Measurements from ENCODE around the gene NCOA6. TPM values are rescaled to one million over a fixed set of nuclear protein-coding genes. Genes with fewer than 3 reads are reported as not detected.
"Not testable (repeated sequence)": the region's sequence is repeated elsewhere in the genome, so short reads cannot be mapped to it uniquely, and the experiment has no call there.

The NCOA6 gene
- total and polyA plus RNA-seq, 5 donors from 2014 or later: 1.7 to 31.5 (median 3.9) TPM

DNA sequence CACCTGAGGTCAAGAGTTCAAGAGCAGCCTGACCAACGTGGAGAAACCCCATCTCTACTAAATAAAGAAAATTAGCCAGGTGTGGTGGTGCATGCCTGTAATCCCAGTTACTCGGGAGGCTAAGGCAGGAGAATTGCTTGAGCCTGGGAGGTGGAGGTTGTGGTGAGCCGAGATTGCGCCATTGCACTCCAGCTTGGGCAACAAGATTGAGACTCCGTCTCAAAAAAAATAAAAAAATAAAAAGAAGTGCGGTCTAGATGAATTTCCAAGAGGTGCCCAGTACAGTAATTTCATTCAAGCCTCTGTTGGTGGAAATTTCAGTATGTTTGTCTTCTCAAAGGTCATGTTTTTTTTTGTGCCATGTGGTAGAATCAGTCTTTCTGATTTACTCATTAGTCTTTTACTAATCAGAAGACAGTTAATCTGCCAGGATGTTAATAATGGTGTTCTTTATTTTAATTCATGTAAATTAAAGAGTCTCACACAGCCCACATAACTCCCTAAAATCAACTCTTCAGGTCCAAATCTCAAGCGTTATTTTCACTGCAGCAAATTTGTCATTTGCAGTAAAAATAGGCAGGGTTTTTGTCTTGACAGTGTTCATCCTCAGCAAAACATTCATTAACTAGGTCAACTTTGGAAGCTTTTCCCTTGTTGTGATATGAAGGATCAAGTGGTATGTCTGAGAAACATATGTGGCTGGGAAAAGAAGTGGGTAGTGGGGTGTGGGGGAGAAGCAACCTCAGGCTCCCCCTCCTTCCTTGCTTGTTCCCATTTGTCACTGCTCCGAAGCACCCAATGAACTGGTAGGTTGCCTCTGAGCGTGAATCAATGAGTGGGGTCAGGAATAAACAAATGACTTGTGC, 108.0 kb downstream of the NCOA6 start:
- H3K36me3 Mint-ChIP-seq: peaks cover 12% of the 10 kb centered on the region
- H3K4me1 Mint-ChIP-seq: peaks cover 0 to 19% (median 6%) of the 10 kb centered on the region in 4 donors
- Histone ChIP-seq H3K9me3 (ENCODE audit: control insufficient read depth in 2 of 2, low read length in 2 of 2) (no peaks in the 10 kb centered on the region), H3K4me1 (ENCODE audit: control insufficient read depth, insufficient read depth, low read length, poor library complexity, severe bottlenecking) (no peaks in the 10 kb centered on the region), H3K27me3 (ENCODE audit: control insufficient read depth, insufficient read depth, low read length) (no peaks in the 10 kb centered on the region), H3K36me3 (ENCODE audit: control insufficient read depth, insufficient read depth, low read length) (peaks cover 13% of the 10 kb centered on the region), H3K27ac (ENCODE audit: insufficient read depth, low read length, poor library complexity, severe bottlenecking) (no peak overlapping the region), H3K4me3 (ENCODE audit: low read depth, low read length) (no peak overlapping the region)
- H3K4me3 Mint-ChIP-seq: no peak overlapping the region
- H3K27me3 Mint-ChIP-seq: no peaks in the 10 kb centered on the region
- H3K27ac Mint-ChIP-seq: peak overlapping the region in 2 of 3 donors; percentile 65 to 73
- ATAC-seq (ENCODE audit: low read depth in 2 of 2): no peak
- no peaks in the 10 kb centered on the region for H3K9me3 Mint-ChIP-seq
- DNase-seq: no peak

DNA sequence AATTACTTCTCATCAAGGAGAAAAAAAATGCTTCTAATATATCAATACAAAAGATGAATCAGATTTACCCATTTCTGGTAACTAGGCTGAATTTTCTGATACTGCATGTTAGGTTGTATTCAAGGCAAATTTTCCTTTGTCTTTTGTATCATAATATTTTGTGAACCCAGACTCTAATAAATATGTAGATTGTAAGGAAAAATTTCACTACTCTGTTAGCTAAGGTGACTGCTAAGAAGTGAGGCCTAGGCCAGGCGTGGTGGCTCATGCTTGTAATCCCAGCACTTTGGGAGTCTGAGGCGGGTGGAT, 108.6 kb downstream of the NCOA6 start:
- no peak for DNase-seq
- H3K9me3 ChIP-seq (ENCODE audit: control insufficient read depth in 2 of 2, low read length in 2 of 2): no peaks in the 10 kb centered on the region
- Mint-ChIP-seq H3K4me1 (peaks cover 0 to 19% (median 6%) of the 10 kb centered on the region in 4 donors), H3K27ac (peak overlapping the region in 1 of 3 donors; percentile 65), H3K9me3 (no peaks in the 10 kb centered on the region), H3K36me3 (peaks cover 12% of the 10 kb centered on the region), H3K27me3 (no peaks in the 10 kb centered on the region), H3K4me3 (no peak overlapping the region)
- no peak for ATAC-seq (ENCODE audit: low read depth in 2 of 2)
- H3K27me3 ChIP-seq (ENCODE audit: control insufficient read depth, insufficient read depth, low read length): no peaks in the 10 kb centered on the region
- peaks cover 13% of the 10 kb centered on the region for H3K36me3 ChIP-seq (ENCODE audit: control insufficient read depth, insufficient read depth, low read length)
- no peak overlapping the region for H3K4me3 ChIP-seq (ENCODE audit: low read depth, low read length)
- no peak overlapping the region for H3K27ac ChIP-seq (ENCODE audit: insufficient read depth, low read length, poor library complexity, severe bottlenecking)
- no peaks in the 10 kb centered on the region for H3K4me1 ChIP-seq (ENCODE audit: control insufficient read depth, insufficient read depth, low read length, poor library complexity, severe bottlenecking)

DNA sequence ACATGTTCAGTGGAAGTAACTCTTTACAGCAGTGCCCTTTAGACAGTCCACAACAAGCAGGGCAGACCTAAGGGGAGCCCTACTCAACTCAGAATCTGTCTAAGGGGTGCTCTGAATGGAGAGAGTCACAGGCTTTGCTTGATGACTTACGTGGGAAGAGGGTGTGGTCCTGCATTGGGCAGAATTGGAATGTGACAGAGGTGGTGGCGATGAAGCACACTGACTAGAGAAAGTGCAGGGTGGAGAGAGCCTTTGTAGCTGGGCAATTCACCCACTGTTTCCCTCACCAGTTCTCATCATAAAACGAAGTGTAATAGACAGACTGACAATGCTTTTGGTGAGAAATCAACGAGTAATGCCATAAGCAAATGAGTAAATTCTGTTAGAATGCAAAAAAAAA, 110.1 kb downstream of the NCOA6 start:
- H3K27ac Mint-ChIP-seq: no peak overlapping the region
- no peak for ATAC-seq (ENCODE audit: low read depth in 2 of 2)

DNA sequence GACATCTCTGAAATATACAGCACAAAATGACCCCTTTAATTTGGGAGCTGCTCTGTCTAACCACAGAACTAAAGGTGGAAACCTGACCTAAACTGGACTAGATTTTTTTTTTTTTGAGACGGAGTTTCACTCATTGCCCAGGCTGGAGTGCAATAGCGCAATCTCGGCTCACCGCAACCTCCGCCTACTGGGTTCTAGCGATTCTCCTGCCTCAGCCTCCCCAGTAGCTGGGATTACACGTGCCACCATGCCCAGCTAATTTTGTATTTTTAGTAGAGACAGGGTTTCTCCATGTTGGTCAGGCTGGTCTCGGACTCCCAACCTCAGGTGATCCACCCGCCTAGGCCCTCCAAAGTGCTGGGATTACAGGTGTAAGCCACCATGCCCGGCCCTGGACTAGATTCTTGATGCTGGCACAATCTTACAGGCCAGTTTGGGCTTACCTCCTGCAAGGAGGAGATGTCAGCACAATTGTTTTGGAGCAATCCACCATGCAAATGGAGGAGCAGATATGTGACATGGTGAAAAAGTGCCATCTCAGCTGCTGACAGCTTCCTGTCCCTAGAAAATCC, 111.4 kb downstream of the NCOA6 start:
- H3K9me3 Mint-ChIP-seq; H3K9me3 ChIP-seq (ENCODE audit: control insufficient read depth in 2 of 2, low read length in 2 of 2); DNase-seq; H3K27ac ChIP-seq (ENCODE audit: insufficient read depth, low read length, poor library complexity, severe bottlenecking); H3K4me1 ChIP-seq (ENCODE audit: control insufficient read depth, insufficient read depth, low read length, poor library complexity, severe bottlenecking); H3K4me3 Mint-ChIP-seq; H3K36me3 ChIP-seq (ENCODE audit: control insufficient read depth, insufficient read depth, low read length); H3K4me3 ChIP-seq (ENCODE audit: low read depth, low read length); H3K27ac Mint-ChIP-seq; ATAC-seq (ENCODE audit: low read depth in 2 of 2); H3K27me3 ChIP-seq (ENCODE audit: control insufficient read depth, insufficient read depth, low read length); H3K27me3 Mint-ChIP-seq: not testable (repeated sequence)
- Mint-ChIP-seq H3K4me1 (peaks cover 4 to 16% (median 11%) of the 10 kb centered on the region in 4 donors), H3K36me3 (peaks cover 12% of the 10 kb centered on the region)

More for the DNA sequence above, 110.1 kb downstream of the NCOA6 start:
- Mint-ChIP-seq H3K4me1 (peaks cover 4 to 25% (median 6%) of the 10 kb centered on the region in 4 donors), H3K4me3 (no peak overlapping the region), H3K27me3 (no peaks in the 10 kb centered on the region), H3K36me3 (peaks cover 12% of the 10 kb centered on the region), H3K9me3 (peaks cover 0 to under 1% (median 0%) of the 10 kb centered on the region in 7 donors)
- peaks cover 1% of the 10 kb centered on the region for H3K4me1 ChIP-seq (ENCODE audit: control insufficient read depth, insufficient read depth, low read length, poor library complexity, severe bottlenecking)
- H3K36me3 ChIP-seq (ENCODE audit: control insufficient read depth, insufficient read depth, low read length): peaks cover 5% of the 10 kb centered on the region
- DNase-seq: no peak
- no peaks in the 10 kb centered on the region for H3K27me3 ChIP-seq (ENCODE audit: control insufficient read depth, insufficient read depth, low read length)
- H3K9me3 ChIP-seq (ENCODE audit: control insufficient read depth in 2 of 2, low read length in 2 of 2): no peaks in the 10 kb centered on the region
- no peak overlapping the region for H3K27ac ChIP-seq (ENCODE audit: insufficient read depth, low read length, poor library complexity, severe bottlenecking)
- H3K4me3 ChIP-seq (ENCODE audit: low read depth, low read length): no peak overlapping the region

DNA sequence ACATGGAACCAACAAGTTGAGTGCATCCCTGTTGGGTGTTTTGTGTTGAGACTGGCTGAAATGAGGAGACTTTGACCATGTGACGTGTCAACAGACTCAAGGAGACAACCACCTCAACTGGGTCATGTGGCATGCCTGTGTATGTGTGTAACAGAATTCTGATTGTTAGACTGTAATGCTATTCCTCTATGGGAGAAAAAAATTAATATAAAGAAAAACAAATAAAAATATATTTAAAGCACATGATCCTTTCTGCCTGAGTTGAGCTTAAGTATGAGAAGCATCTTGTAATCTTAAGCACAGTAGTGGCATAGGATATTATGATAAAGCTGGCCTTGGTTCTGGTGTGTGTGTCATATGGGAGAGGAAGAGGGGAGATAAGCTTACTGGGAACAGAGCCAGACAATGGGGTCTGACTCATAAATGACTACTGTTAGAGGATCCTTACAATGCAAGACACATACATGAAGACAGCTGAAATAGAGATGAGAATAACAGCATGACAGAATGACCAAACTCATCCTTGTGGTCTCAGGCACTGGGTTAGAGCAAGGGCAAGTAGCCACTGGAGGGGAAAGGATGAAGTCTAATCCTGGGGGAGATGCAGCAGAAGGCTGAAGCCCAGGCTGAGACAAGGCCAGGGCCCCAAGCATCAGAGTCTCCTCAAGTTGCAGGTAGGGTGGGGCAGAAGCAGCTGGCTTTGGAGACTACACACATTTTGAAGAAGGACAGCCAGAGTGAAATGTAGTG, 112.1 kb downstream of the NCOA6 start:
- Histone ChIP-seq H3K27ac (ENCODE audit: insufficient read depth, low read length, poor library complexity, severe bottlenecking) (no peak overlapping the region), H3K36me3 (ENCODE audit: control insufficient read depth, insufficient read depth, low read length) (peaks cover 3% of the 10 kb centered on the region), H3K27me3 (ENCODE audit: control insufficient read depth, insufficient read depth, low read length) (no peaks in the 10 kb centered on the region), H3K4me3 (ENCODE audit: low read depth, low read length) (no peak overlapping the region), H3K4me1 (ENCODE audit: control insufficient read depth, insufficient read depth, low read length, poor library complexity, severe bottlenecking) (peaks cover 11% of the 10 kb centered on the region), H3K9me3 (ENCODE audit: control insufficient read depth in 2 of 2, low read length in 2 of 2) (no peaks in the 10 kb centered on the region)
- DNase-seq (no peak), ATAC-seq (ENCODE audit: low read depth in 2 of 2) (no peak)
- no peaks in the 10 kb centered on the region for H3K27me3 Mint-ChIP-seq
- H3K36me3 Mint-ChIP-seq: peaks cover 12% of the 10 kb centered on the region
- H3K4me3 Mint-ChIP-seq: no peak overlapping the region
- H3K27ac Mint-ChIP-seq: no peak overlapping the region
- peaks cover 0 to 17% (median 11%) of the 10 kb centered on the region in 4 donors for H3K4me1 Mint-ChIP-seq
- H3K9me3 Mint-ChIP-seq: peaks cover 0 to 2% (median 0%) of the 10 kb centered on the region in 7 donors

DNA sequence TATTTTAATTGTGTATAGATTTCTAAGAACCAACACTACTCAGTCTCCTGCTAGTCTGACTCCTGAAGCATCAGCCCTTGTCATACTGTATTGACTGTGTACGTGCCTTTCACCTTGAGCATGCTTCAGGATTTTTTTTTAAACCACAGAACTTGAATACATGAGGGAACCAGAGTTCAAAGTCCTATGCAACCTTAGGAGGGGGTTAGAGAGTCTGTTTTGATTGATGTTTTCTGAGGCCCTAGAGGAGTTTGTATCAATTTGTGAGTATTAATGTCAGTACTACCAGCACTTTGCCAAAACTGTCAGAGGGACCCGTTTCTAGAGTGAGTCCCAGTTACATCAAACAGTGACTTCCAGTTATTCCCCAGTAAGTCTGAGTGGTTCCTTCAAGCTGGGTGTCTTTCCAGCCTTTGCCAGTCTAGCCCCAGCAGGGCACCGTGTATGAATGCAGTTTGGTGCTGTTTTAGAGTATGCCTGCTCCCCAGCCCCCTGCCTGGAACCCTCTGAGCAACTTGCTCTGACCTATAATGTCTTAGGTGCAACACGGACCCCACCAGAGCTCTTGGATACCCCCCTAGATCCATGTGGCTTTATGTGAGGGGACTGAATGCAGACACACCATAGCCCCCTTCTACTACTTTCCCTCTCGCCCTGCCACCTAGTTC, 112.8 kb downstream of the NCOA6 start:
- no peaks in the 10 kb centered on the region for H3K27me3 ChIP-seq (ENCODE audit: control insufficient read depth, insufficient read depth, low read length)
- Mint-ChIP-seq H3K27ac (no peak overlapping the region), H3K36me3 (peaks cover 12% of the 10 kb centered on the region), H3K4me3 (peak overlapping the region in 2 of 4 donors; percentile 88 to 90), H3K9me3 (peaks cover 0 to 2% (median 0%) of the 10 kb centered on the region in 7 donors), H3K27me3 (no peaks in the 10 kb centered on the region), H3K4me1 (peaks cover 0 to 21% (median 11%) of the 10 kb centered on the region in 4 donors)
- no peak for ATAC-seq (ENCODE audit: low read depth in 2 of 2)
- no peak overlapping the region for H3K4me3 ChIP-seq (ENCODE audit: low read depth, low read length)
- H3K27ac ChIP-seq (ENCODE audit: insufficient read depth, low read length, poor library complexity, severe bottlenecking): no peak overlapping the region
- peaks cover 3% of the 10 kb centered on the region for H3K36me3 ChIP-seq (ENCODE audit: control insufficient read depth, insufficient read depth, low read length)
- no peak for DNase-seq
- H3K9me3 ChIP-seq (ENCODE audit: control insufficient read depth in 2 of 2, low read length in 2 of 2): no peaks in the 10 kb centered on the region
- peaks cover 12% of the 10 kb centered on the region for H3K4me1 ChIP-seq (ENCODE audit: control insufficient read depth, insufficient read depth, low read length, poor library complexity, severe bottlenecking)

DNA sequence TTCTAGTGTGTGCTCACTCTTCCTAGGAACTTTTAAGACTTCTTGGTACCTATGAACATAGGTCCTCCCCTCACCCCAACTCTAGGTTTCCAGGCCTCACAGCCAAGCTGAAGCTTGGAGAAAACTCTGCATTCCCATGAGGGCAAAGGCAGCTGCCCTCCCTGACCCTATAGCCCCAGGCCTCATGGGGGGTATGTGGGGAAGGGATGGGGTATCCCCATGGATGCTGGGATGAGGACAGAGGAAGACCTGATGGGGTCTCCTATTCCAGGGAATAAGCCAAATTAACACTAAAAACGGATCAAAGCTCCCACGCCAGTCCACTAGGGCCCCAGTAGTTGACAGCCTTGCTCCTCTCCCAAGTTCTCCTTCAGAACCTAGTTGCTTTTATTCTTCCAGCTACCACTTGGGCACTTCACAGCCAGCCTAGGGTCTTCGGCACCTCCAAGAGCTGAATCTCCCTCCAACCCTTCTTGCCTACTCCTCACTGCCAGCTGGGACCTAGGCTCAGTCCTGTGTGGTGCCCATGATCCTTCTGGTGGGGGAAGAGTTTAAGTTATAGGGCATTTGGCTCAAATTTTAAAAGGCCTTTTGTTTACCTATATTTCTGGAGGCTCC, 113.5 kb downstream of the NCOA6 start:
- DNase-seq (no peak), ATAC-seq (ENCODE audit: low read depth in 2 of 2) (no peak)
- no peak overlapping the region for H3K4me3 ChIP-seq (ENCODE audit: low read depth, low read length)
- no peak overlapping the region for H3K27ac ChIP-seq (ENCODE audit: insufficient read depth, low read length, poor library complexity, severe bottlenecking)
- peaks cover 0 to 2% (median 0%) of the 10 kb centered on the region in 7 donors for H3K9me3 Mint-ChIP-seq
- H3K4me1 Mint-ChIP-seq: peaks cover 0 to 21% (median 11%) of the 10 kb centered on the region in 4 donors
- no peaks in the 10 kb centered on the region for H3K27me3 Mint-ChIP-seq
- H3K27me3 ChIP-seq (ENCODE audit: control insufficient read depth, insufficient read depth, low read length): no peaks in the 10 kb centered on the region
- no peaks in the 10 kb centered on the region for H3K9me3 ChIP-seq (ENCODE audit: control insufficient read depth in 2 of 2, low read length in 2 of 2)
- H3K4me3 Mint-ChIP-seq: peak overlapping the region in 3 of 4 donors; percentile 38 to 90 (median 88)
- peak overlapping the region in 1 of 3 donors; percentile 86 for H3K27ac Mint-ChIP-seq
- H3K36me3 Mint-ChIP-seq: peaks cover 12% of the 10 kb centered on the region
- H3K36me3 ChIP-seq (ENCODE audit: control insufficient read depth, insufficient read depth, low read length): peaks cover 3% of the 10 kb centered on the region
- H3K4me1 ChIP-seq (ENCODE audit: control insufficient read depth, insufficient read depth, low read length, poor library complexity, severe bottlenecking): peaks cover 12% of the 10 kb centered on the region
